Fibroblast of villous mesenchyme (primary cell): ENCODE data around the gene ALOX5. TPM values are rescaled to one million over a fixed set of nuclear protein-coding genes. Genes with fewer than 3 reads are reported as not detected.
A peak's percentile ranks its signal among the peaks of the same experiment; 100 is the strongest.
"Not testable (repeated sequence)": the region's sequence is repeated elsewhere in the genome, so short reads cannot be mapped to it uniquely, and the experiment has no call there.

Source experiments
- DNase-seq: peaks from one replicate; pipeline ENCODE4 v3.0.0-alpha.2; 2010; ENCODE audit warnings: low read depth
- H3K4me3 ChIP-seq: 2 replicates; pipeline ENCODE4 v1.5.1; 2011; ENCODE audit warnings: low read depth, mild to moderate bottlenecking, low read length
- total RNA-seq: library from RNA; depleted of rRNA; stranded (reverse); fragments of >200 nt; gene quantifications from 2 replicates; pipeline ENCODE4 v1.2.3, GENCODE V29; 2012
- TF ChIP-seq, protein P1 (sequence below): IDR thresholded peaks from 2 replicates; pipeline ENCODE4 v1.5.1; 2012; ENCODE audit warnings: low read depth, mild to moderate bottlenecking, low read length; ENCODE audit not compliant: insufficient read depth

Gene ALOX5
- total RNA-seq, 1 donor = not detected

DNA sequence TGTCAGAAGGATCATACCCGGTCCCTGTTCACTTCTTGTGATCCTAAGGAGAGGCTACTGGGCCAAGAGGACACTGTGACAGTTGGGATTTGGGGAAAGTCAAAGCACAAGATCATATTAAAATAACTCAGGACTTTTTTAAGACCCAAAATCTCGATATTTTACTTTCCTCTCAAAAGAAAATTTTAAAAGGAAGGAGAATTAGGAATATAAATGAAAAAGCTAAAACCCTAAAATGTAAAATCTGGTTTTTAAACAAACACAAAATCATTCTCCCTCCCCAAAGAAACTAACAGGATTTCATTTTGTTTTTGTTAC lies 36.4 kb downstream of the ALOX5 start:
- TF ChIP-seq, protein P1, sequence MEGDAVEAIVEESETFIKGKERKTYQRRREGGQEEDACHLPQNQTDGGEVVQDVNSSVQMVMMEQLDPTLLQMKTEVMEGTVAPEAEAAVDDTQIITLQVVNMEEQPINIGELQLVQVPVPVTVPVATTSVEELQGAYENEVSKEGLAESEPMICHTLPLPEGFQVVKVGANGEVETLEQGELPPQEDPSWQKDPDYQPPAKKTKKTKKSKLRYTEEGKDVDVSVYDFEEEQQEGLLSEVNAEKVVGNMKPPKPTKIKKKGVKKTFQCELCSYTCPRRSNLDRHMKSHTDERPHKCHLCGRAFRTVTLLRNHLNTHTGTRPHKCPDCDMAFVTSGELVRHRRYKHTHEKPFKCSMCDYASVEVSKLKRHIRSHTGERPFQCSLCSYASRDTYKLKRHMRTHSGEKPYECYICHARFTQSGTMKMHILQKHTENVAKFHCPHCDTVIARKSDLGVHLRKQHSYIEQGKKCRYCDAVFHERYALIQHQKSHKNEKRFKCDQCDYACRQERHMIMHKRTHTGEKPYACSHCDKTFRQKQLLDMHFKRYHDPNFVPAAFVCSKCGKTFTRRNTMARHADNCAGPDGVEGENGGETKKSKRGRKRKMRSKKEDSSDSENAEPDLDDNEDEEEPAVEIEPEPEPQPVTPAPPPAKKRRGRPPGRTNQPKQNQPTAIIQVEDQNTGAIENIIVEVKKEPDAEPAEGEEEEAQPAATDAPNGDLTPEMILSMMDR = no peak
- H3K4me3 ChIP-seq = no peak overlapping the region
- no peak for DNase-seq

DNA sequence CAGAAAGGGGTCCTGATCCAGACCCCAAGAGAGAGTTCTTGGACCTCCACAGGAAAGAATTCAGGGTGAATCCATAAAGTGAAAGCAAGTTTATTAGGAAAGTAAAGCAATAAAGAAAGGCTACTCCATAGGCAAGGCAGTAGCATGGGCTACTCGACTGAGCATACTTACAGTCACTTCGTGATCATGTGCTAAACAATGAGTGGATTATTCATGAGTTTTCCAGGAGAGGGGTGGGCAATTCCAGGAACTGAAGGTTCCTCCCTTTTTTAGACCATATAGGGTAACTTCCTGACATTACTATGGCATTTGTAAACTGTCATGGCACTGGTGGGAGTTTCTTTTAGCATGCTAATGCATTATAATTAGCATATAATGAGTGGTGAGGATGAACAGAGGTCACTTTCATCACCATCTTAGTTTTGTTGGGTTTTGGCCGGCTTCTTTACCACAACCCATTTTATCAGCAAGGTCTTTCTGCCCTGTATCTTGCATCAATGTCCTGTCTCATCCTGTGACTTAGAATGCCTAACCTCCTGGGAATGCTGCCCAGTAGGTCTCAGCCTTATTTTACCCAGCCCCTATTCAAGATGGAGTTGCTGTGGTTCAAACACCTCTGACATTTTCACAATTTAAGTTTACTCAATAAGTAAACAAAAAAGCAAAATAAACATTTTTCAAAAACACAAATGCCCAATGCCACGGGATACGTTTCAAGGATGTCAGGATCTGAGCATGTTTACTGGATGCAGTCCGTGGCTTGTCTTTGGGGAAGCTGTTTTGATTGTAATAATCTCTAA lies 37.0 kb downstream of the ALOX5 start:
- no peak overlapping the region for H3K4me3 ChIP-seq
- TF ChIP-seq, protein P1 = no peak
- DNase-seq = no peak

DNA sequence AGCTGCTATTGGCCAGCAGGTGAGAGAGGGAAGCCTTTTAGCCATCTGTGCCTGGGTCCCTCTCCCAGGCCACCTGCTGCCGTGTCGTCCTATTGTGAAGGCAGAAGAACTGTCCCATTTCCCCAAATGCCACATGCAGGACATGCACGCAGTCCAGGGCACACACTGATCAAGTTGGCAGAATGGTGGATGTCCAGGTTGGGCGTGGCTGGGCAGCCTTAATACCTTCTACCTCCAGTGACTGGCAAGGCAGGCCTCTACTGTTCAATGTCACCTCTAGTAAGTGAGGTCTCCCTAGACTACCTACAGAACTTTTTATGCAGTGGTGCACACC lies 37.6 kb downstream of the ALOX5 start:
- TF ChIP-seq, protein P1 = no peak
- DNase-seq = no peak
- H3K4me3 ChIP-seq = no peak overlapping the region

DNA sequence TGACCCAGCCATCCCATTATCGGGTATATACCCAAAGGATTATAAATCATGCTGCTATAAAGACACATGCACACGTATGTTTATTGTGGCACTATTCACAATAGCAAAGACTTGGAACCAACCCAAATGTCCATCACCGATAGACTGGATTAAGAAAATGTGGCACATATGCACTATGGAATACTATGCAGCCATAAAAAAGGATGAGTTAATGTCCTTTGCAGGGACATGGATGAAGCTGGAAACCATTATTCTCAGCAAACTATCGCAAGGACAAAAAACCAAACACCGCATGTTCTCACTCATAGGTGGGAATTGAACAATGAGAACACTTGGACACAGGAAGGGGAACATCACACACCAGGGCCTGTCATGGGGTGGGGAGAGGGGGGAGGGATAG lies 41.0 kb downstream of the ALOX5 start:
- DNase-seq, H3K4me3 ChIP-seq: not testable (repeated sequence)

DNA sequence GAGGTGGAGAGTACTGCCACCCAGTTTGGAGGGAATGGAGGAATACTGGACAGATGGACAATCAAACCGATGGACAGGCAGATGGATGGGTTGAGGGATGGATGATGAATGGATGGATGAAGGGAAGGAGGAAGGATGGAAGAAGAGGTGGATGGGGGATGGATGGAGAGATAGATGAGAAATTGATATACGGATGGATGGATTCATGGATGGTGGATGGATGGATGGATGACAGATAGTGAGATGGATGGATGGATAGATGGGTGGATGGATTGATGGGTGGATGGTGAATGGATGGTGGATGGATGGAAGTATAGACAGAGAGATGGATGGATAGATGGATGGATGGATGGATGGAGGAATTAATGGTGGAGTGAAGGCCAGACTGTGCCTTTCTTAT lies 42.6 kb downstream of the ALOX5 start:
- no peak overlapping the region for H3K4me3 ChIP-seq
- TF ChIP-seq, protein P1 = no peak
- no peak for DNase-seq

DNA sequence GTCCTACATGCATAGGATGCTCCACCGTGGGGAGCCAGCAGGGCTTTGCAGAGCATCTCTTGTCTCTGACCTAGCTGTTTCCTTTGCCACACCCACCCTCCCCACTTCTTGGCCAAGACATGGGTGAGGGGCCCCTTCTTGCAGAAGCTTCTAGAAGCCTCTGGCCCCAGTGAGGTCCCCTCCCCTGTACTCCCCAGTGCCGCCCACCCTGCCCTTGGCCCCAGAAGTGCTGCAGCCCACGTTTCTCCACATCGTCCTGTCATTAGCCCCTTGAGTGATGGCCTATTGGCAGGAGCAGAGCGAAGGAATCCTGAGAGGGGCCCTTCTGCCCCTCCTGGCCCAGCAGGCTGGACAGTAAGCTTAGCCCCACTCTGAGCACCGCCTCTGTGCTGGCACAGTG lies 43.7 kb downstream of the ALOX5 start:
- TF ChIP-seq, protein P1 = no peak
- no peak for DNase-seq
- no peak overlapping the region for H3K4me3 ChIP-seq

DNA sequence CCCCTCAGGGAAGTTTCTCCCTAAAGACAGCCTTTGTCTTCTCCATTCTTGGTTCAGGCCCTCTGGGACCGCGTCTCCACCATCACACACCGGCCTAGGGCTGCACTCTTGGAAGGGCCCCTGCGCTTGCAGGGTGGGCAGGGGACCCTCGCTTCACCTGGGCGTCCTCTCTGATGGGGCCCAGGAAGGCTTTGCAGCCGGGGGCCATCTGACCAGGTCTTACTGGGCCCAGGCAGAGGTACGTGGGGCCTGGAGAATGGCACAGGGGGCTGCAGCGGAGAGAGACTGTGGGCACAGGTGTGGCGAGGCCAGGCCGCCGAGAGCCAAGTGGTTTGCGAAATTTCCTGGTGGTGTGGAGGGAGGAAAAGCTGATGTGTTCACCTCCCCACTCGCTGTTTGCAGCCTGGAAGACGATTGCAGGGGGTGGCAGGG lies 44.4 kb downstream of the ALOX5 start:
- TF ChIP-seq, protein P1 = no peak
- peak overlapping the region; percentile 63 for H3K4me3 ChIP-seq
- no peak for DNase-seq
